ENCODE measurements around the gene RPS16.

RPS16 gene

DNA sequence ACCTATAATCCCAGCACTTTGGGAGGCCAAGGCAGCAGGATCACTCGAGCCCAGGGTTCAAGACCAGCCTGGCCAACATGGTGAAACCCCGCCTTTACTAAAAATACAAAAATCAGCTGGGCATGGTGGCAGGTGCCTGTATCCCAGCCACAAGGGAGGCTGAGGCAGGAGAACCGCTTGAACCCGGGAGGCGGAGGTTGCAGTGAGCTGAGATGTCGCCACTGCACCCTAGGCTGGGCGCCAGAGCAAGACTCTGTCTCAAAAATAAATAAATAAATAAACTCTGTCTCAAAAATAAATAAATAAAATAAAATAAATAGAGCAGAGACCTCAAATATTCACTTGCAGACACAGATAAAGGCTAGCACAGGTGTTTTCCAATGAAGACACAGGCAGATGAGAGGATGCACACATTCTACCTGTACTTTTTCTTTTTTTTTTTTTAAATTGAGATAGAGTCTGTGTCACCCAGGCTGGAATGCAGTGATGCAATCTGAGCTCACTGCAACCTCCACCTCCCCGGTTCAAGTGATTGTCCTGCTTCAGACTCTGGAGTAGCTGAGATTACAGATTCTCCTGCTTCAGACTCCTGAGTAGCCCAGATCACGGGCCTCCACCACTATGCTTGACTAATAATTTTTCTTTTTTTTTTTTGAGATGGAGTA lies 2.7 kb upstream of the RPS16 start:
- no peak overlapping the region for H2AFZ ChIP-seq (ENCODE audit: low read depth)
- H3K4me1 ChIP-seq (ENCODE audit: low read depth, poor library complexity, severe bottlenecking): peaks cover 24% of the 10 kb centered on the region
- peaks cover 17% of the 10 kb centered on the region; the same call in 1 of the 2 replicates for H3K36me3 ChIP-seq (ENCODE audit: insufficient read depth)
- H3K4me3 ChIP-seq (IDR thresholded peaks at IDR 0.05; ENCODE audit: insufficient read depth, low read depth, low read length): no peak overlapping the region
- H3K9ac ChIP-seq: no peak overlapping the region
- H3K27ac ChIP-seq: no peak overlapping the region
- TF ChIP-seq, protein P1, sequence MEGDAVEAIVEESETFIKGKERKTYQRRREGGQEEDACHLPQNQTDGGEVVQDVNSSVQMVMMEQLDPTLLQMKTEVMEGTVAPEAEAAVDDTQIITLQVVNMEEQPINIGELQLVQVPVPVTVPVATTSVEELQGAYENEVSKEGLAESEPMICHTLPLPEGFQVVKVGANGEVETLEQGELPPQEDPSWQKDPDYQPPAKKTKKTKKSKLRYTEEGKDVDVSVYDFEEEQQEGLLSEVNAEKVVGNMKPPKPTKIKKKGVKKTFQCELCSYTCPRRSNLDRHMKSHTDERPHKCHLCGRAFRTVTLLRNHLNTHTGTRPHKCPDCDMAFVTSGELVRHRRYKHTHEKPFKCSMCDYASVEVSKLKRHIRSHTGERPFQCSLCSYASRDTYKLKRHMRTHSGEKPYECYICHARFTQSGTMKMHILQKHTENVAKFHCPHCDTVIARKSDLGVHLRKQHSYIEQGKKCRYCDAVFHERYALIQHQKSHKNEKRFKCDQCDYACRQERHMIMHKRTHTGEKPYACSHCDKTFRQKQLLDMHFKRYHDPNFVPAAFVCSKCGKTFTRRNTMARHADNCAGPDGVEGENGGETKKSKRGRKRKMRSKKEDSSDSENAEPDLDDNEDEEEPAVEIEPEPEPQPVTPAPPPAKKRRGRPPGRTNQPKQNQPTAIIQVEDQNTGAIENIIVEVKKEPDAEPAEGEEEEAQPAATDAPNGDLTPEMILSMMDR (conservative IDR thresholded peaks at IDR 0.05; ENCODE audit: low read depth, low read length): no peak
- H3K27me3 ChIP-seq (ENCODE audit: insufficient read depth, low read depth): no peaks in the 10 kb centered on the region
- H4K20me1 ChIP-seq (ENCODE audit: insufficient read depth): no peaks in the 10 kb centered on the region
- no peak overlapping the region for H3K4me2 ChIP-seq
- H3K79me2 ChIP-seq (ENCODE audit: insufficient read depth, low read depth): peaks cover 23% of the 10 kb centered on the region

DNA sequence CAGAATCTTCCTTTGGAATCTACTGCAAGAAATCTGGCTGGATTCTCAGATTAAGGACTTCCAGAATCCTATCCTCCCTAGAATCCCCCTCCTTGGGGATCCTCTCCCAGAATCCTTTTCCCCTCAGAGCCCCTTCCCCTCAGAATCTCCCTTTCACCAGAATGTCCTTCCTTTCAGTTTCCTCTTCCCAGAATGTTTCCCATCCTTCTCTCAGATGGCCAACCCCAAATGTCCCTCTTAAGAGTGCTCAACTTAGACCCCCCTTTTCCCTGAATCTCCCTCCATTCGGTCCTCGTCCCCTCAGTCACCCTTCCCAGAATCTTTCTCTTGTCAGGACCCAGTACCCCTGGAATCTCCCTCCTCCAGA lies 584 bp upstream of the RPS16 start:
- Histone ChIP-seq H3K4me3 (IDR thresholded peaks at IDR 0.05; ENCODE audit: insufficient read depth, low read depth, low read length) (no peak overlapping the region), H3K27me3 (ENCODE audit: insufficient read depth, low read depth) (no peaks in the 10 kb centered on the region), H3K4me1 (ENCODE audit: low read depth, poor library complexity, severe bottlenecking) (peaks cover 44% of the 10 kb centered on the region), H3K4me2 (peak overlapping the region; percentile 100), H4K20me1 (ENCODE audit: insufficient read depth) (no peaks in the 10 kb centered on the region), H2AFZ (ENCODE audit: low read depth) (peak overlapping the region; percentile 80; the same call in 1 of the 2 replicates), H3K36me3 (ENCODE audit: insufficient read depth) (peaks cover 27% of the 10 kb centered on the region; the same call in 1 of the 2 replicates), H3K79me2 (ENCODE audit: insufficient read depth, low read depth) (peaks cover 23% of the 10 kb centered on the region), H3K9ac (peak overlapping the region; percentile 97), H3K27ac (peak overlapping the region; percentile 50)
- TF ChIP-seq, protein P1 (conservative IDR thresholded peaks at IDR 0.05; ENCODE audit: low read depth, low read length): no peak

DNA sequence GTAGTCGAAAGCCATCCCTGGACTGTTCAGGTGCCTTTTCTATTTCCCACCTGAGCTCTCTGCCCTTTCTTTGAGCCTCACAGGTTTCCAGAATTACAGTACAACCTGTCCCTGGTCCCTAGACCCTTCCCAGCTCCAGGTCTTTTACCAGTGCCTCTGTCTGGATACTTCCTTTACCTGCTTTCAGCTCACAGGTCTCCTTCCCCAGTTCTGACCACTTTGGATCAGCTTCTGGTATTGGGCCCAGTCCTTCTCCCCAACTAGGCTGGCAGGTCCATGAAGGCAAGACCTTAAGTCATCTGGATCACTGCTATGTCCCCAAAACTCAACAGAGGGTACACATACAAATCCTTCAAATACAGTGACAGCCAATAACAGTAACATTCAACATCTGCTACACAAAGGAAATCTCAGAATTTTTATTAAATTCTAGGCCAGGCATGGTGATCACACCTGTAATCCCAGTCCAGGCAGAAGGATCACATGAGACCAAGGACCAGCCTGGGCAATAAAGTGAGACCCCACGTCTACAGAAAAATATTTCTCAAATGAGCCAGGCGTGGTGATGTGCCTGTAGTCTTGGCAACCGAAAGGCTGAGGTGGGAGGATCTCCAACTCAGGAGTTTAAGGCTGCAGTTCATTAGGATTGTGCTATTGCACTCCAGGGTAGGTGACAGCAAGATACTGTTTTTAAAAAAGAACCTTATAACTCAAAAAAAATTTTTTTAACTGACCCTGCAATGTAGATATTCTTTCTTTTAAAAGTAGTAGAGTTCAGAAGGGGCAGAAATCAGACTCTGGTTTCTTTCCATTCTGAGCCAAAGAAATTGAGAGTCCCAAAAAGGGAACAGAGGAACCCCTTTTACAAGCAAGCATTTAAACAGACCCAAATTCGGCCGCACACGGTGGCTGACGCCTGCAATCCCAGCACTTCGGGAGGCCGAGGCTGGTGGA lies 1.3 kb downstream of the RPS16 start:
- Histone ChIP-seq H4K20me1 (ENCODE audit: insufficient read depth) (no peaks in the 10 kb centered on the region), H3K4me1 (ENCODE audit: low read depth, poor library complexity, severe bottlenecking) (peaks cover 54% of the 10 kb centered on the region), H3K36me3 (ENCODE audit: insufficient read depth) (peaks cover 27% of the 10 kb centered on the region; the same call in 1 of the 2 replicates)

DNA sequence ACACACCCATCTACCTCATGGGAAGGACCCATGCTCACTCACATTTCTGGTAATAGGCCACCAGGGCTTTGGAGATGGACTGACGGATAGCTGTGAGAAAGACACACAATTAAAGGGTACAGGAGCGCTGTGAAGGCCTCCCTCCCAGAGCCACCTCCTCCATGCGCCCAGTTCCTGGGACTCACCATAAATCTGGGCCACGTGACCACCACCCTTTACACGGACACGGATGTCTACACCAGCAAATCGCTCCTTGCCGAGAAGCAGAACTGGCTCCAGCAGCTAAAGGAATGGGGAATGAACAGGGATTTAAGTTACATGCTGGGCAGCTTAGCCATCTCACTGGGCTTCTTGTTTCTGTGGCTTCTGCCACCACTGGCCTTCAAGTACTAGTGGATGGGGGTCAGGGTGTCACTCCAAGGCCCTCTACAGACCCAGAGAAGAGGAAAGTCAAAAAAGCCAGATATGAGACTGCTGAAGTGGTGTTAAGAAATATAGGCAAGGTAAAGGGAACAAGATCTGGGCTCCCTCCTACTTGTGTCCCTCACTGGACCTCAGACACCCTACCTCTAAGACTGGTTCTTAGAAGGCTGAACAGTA lies 2.2 kb downstream of the RPS16 start:
- no peaks in the 10 kb centered on the region for H4K20me1 ChIP-seq (ENCODE audit: insufficient read depth)
- H3K79me2 ChIP-seq (ENCODE audit: insufficient read depth, low read depth): peaks cover 23% of the 10 kb centered on the region
- H3K4me2 ChIP-seq: peak overlapping the region; percentile 100
- H3K4me1 ChIP-seq (ENCODE audit: low read depth, poor library complexity, severe bottlenecking): peaks cover 54% of the 10 kb centered on the region
- H3K36me3 ChIP-seq (ENCODE audit: insufficient read depth): peaks cover 27% of the 10 kb centered on the region; the same call in 1 of the 2 replicates
- H3K4me3 ChIP-seq (IDR thresholded peaks at IDR 0.05; ENCODE audit: insufficient read depth, low read depth, low read length): no peak overlapping the region
- H3K27me3 ChIP-seq (ENCODE audit: insufficient read depth, low read depth): no peaks in the 10 kb centered on the region
- TF ChIP-seq, protein P1 (conservative IDR thresholded peaks at IDR 0.05; ENCODE audit: low read depth, low read length): no peak
- no peak overlapping the region for H3K9ac ChIP-seq
- no peak overlapping the region for H2AFZ ChIP-seq (ENCODE audit: low read depth)
- peak overlapping the region; percentile 75; the same call in 1 of the 2 replicates for H3K27ac ChIP-seq

More for the DNA sequence above, 1.3 kb downstream of the RPS16 start:
- Histone ChIP-seq H3K79me2 (ENCODE audit: insufficient read depth, low read depth) (peaks cover 23% of the 10 kb centered on the region), H2AFZ (ENCODE audit: low read depth) (no peak overlapping the region), H3K27me3 (ENCODE audit: insufficient read depth, low read depth) (no peaks in the 10 kb centered on the region), H3K4me2 (peak overlapping the region; percentile 100), H3K9ac (peak overlapping the region; percentile 97), H3K4me3 (IDR thresholded peaks at IDR 0.05; ENCODE audit: insufficient read depth, low read depth, low read length) (no peak overlapping the region), H3K27ac (peak overlapping the region; percentile 75)
- TF ChIP-seq, protein P1 (conservative IDR thresholded peaks at IDR 0.05; ENCODE audit: low read depth, low read length): no peak
